HUES64 (cell line): Measurements from ENCODE around the gene KLHDC7B.
A peak's percentile ranks its signal among the peaks of the same experiment; 100 is the strongest.

Experiments
- H3K27ac ChIP-seq: 2 replicates; pipeline ENCODE4 v1.7.0; 2013; ENCODE audit warnings: low read depth, low read length, inconsistent platforms
- H3K27me3 ChIP-seq: 2 replicates; pipeline ENCODE4 v1.6.1; 2013; ENCODE audit warnings: mild to moderate bottlenecking, low read length; ENCODE audit not compliant: insufficient read depth
- H3K36me3 ChIP-seq: 2 replicates; pipeline ENCODE4 v1.6.1; 2013; ENCODE audit warnings: mild to moderate bottlenecking, low read length; ENCODE audit not compliant: insufficient read depth
- H3K4me1 ChIP-seq: 2 replicates; pipeline ENCODE4 v1.6.1; 2013; ENCODE audit warnings: mild to moderate bottlenecking, low read length, moderate library complexity; ENCODE audit not compliant: insufficient read depth
- H3K4me3 ChIP-seq: 2 replicates; pipeline ENCODE4 v1.5.1; 2013; ENCODE audit warnings: mild to moderate bottlenecking, low read length, moderate library complexity
- H3K9ac ChIP-seq: 2 replicates; pipeline ENCODE4 v1.6.1; 2013; ENCODE audit warnings: mild to moderate bottlenecking, low read depth, low read length
- H3K9me3 ChIP-seq: 2 replicates; pipeline ENCODE4 v1.6.1; 2013; ENCODE audit warnings: low read depth, low read length; ENCODE audit not compliant: insufficient read depth
- WGBS: fragments of 150-250, 120-280 bp; methylation state at CpG from one replicate; pipeline ENCODE4 v1.1.7; 2013; ENCODE audit warnings: missing lambda C conversion rate; 5-methylcytosine and 5-hydroxymethylcytosine counted together

The KLHDC7B gene

DNA sequence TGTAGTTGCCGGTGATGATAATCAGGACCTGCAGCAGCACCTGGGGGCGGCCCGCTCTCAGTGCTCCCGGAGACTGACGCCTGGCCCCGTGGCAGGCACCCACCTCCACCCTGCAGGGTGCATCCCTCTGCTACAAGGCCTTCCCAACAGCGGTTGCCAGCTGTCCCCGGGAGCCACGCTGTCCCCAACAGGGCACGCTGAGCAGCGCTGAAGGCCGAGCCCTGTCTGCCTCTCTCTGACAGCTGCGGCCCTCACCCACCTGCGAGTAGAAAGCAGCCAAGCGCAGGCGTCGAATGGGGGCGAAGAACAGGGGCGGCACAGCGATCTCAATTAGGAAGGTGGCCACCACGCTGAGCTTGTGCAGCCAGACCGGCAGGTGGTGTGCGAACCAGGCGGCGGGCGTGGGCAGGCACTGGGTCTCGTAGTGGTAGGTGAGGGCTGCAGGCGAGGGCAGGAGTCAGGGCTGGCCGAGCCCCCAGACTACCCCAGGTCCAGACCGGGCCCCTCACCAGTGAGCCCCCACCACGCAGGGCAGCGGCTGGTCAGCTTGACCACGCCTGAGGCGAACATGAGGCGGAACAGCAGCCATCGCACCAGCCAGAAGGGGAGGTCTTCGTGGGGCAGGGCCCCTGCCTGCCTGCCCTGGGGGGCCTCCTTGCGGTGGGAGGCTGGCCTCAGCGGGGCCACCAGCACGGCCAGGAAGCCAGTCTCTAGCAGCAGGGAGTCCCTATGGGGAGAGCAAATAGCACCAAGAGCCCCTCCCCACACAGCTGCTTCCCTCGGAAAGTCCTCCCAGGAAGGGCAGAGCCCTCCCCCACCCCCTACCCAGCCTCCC, 39.7 kb upstream of the KLHDC7B start:
- Histone ChIP-seq H3K27ac (no peak overlapping the region), H3K4me3 (no peak overlapping the region)
- 84% methylated on average over 41 of the region's 41 CpGs for WGBS

DNA sequence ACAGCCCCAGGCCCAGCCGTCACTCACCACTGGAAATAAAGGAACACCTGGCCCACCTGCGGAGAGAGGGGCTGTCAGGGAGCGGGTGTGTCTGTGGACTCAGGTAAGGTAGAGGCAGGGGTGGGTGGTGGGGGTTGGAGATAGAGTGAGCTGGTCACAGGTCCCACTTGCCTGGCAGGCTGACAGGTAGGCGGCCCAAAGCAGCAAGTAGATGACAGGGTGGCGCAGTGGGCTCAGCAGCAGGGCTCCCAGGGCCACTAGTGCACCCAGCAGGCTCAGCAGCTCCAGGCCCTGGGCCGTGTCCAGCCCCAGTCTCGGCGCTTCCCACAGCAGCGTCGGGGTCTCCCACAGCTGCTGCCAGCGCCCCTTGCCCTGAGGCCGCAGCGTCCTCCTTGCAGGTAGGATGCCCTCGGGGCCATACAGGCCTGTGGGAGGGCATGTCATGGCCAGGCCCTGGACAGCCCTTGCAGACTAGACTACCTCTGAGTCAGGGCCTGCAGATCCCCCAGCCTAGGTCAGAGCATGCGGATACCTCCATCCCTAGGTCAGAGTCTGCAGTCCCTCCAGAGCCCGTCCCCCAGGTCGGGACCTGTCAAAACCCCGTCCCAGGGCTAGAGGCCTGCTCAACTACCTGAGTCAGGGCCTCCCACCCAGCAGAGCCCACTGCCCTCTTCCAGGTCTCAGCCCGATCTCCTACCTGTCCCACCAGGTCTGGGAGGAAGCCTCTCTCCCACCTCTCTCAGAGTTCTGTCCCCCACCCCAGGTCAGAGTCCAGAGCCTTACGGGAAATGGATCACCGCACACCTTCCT, 38.9 kb upstream of the KLHDC7B start:
- 35% methylated on average over 21 of the region's 21 CpGs for WGBS
- H3K36me3 ChIP-seq, result peaks cover 11% of the 10 kb centered on the region
- peak overlapping the region; percentile 99 for H3K4me3 ChIP-seq

More for the DNA sequence above, 39.7 kb upstream of the KLHDC7B start:
- no peak overlapping the region for H3K9ac ChIP-seq
- H3K36me3 ChIP-seq, result peaks cover 11% of the 10 kb centered on the region
- no peaks in the 10 kb centered on the region for H3K27me3 ChIP-seq
- H3K9me3 ChIP-seq, result no peaks in the 10 kb centered on the region
- peaks cover 7% of the 10 kb centered on the region for H3K4me1 ChIP-seq

DNA sequence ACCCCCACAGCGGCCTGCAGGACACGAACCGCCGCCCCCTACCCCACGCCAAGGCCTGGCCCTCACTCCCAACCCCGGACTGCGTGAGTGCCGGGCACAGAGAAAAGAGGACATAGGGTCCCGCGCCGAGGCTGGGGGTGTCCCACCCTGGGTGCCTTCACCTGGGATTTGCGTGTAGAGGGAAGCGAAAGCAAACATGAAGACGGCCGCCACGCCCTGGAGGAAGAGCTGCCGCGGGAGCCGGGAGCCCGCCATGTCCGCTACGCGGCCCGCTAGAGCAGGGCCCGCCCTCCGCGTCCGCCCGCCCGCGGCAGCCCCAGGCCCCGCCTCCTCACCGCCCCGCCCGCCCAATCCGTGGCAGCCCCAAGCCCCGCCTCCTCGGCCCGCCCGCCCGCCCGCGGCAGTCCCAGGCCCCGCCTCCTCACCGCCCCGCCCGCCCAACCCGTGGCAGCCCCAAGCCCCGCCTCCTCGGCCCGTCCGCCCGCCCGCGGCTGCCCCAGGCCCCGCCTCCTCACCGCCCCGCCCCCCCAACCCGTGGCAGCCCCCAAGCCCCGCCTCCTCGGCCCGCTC, 38.2 kb upstream of the KLHDC7B start, which contains the start of gene LMF2:
Gene LMF2 (minus strand): TSS at position 282 of the 570 bp plus-strand sequence. CDS start 27 bp downstream, at position 255.
- WGBS, result under 1% methylated on average over 32 of the region's 62 CpGs
- no peaks in the 10 kb centered on the region for H3K27me3 ChIP-seq
- peak within 1 kb of the TSS; percentile 99 for H3K4me3 ChIP-seq
- H3K9me3 ChIP-seq, result no peaks in the 10 kb centered on the region
- H3K27ac ChIP-seq, result peak within 1 kb of the TSS; percentile 97
- peaks cover 16% of the 10 kb centered on the region for H3K36me3 ChIP-seq
- peaks cover 7% of the 10 kb centered on the region for H3K4me1 ChIP-seq
- peak within 1 kb of the TSS; percentile 96 for H3K9ac ChIP-seq

More for the DNA sequence above, 38.9 kb upstream of the KLHDC7B start:
- no peaks in the 10 kb centered on the region for H3K27me3 ChIP-seq
- peaks cover 7% of the 10 kb centered on the region for H3K4me1 ChIP-seq
- peak overlapping the region; percentile 86 for H3K9ac ChIP-seq
- no peak overlapping the region; the same call in 1 of the 2 replicates for H3K27ac ChIP-seq
- H3K9me3 ChIP-seq, result no peaks in the 10 kb centered on the region

DNA sequence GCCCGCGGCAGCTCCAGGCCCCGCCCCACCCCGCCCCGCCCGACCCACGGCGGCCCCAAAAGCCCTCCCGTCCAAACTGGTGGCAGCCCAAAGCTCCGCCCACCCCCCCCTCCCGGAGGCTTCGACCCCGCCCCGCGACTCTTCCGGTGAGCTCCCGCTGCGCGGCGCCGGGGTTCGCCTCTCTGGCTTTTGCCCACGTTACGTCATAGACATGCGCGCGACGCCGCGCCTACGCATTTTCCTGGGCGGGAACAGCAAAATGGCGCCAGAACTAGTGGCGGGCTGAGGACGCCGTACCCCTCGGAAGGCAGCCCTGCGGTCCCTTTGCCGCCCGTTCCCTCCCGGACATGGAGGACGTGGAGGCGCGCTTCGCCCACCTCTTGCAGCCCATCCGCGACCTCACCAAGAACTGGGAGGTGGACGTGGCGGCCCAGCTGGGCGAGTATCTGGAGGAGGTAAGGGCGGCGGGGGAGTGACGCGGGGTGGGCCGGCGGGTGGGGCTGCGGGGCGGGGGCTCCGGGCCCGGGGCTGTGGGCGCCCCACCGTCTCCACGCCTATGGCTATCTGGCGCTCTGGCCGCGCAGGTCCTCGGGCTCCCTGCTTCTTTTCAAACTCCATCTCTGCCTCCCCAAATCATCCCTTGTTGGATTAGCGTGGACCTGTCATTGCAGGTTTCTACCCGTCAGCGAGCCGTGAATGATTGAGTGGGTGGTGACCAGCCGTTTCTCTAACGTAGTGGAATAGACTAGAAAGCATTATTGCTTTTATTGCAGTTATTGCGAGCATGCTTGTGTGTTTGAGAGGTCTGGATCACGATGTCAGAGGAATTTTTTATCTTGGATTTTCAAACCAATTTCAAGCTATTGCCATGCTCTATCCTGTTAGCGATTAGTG, 37.5 kb upstream of the KLHDC7B start, which contains the start of gene NCAPH2:
Gene NCAPH2 (plus strand): TSS at position 234 of the 894 bp plus-strand sequence. CDS start 114 bp downstream, at position 348.
- Histone ChIP-seq H3K4me3 (peak within 1 kb of the TSS; percentile 99), H3K27me3 (no peaks in the 10 kb centered on the region), H3K9me3 (no peaks in the 10 kb centered on the region), H3K27ac (peak within 1 kb of the TSS; percentile 97), H3K36me3 (peaks cover 21% of the 10 kb centered on the region), H3K4me1 (peaks cover 7% of the 10 kb centered on the region), H3K9ac (peak within 1 kb of the TSS; percentile 96)
- WGBS, result under 1% methylated on average over 66 of the region's 76 CpGs

DNA sequence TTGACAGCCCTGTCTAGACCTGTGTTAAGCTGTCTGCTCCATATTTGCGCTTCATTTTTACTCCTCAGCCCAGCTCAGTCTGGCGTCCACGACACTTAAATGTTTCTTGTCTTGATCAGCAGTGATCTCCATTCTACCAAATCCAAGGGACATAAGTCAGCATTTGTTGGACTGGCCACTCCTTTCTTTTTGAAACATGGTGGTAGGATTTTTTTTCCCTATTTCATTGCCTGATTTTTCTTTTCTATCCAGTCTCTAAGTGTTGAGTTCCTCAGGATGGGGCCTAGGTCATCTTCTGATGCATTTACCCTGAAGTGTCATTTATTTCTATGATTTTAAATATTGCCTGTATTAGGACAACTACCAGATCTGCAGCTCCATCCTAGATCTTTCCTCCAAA, 36.8 kb upstream of the KLHDC7B start:
- H3K9ac ChIP-seq, result peak overlapping the region; percentile 96
- H3K4me1 ChIP-seq, result peaks cover 7% of the 10 kb centered on the region
- peak overlapping the region; percentile 69 for H3K4me3 ChIP-seq
- WGBS, result 59% methylated on average over 3 of the region's 3 CpGs
- peaks cover 21% of the 10 kb centered on the region for H3K36me3 ChIP-seq
- no peak overlapping the region for H3K27ac ChIP-seq
- no peaks in the 10 kb centered on the region for H3K9me3 ChIP-seq
- no peaks in the 10 kb centered on the region for H3K27me3 ChIP-seq

DNA sequence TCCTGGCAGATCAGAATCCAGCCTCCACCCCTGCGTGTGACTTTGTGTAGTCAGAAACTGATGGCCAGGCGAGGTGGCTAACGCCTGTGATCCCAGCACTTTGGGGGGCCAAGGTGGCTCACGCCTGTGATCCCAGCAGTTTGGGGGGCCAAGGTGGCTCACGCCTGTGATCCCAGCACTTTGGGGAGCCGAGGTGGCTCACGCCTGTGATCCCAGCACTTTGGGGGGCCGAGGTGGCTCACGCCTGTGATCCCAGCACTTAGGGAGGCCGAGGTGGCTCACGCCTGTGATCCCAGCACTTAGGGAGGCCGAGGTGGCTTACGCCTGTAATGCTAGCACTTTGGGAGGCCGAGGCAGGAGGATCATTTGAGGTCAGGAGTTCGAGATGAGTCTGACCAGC, 32.5 kb upstream of the KLHDC7B start:
- WGBS, result 94% methylated on average over 15 of the region's 15 CpGs
- H3K9ac ChIP-seq, result no peak overlapping the region
- no peaks in the 10 kb centered on the region for H3K27me3 ChIP-seq
- H3K4me1 ChIP-seq, result peaks cover 7% of the 10 kb centered on the region; the same call in 1 of the 2 replicates
- H3K9me3 ChIP-seq, result no peaks in the 10 kb centered on the region
- H3K36me3 ChIP-seq, result peaks cover 30% of the 10 kb centered on the region
- no peak overlapping the region for H3K27ac ChIP-seq
- H3K4me3 ChIP-seq, result no peak overlapping the region

DNA sequence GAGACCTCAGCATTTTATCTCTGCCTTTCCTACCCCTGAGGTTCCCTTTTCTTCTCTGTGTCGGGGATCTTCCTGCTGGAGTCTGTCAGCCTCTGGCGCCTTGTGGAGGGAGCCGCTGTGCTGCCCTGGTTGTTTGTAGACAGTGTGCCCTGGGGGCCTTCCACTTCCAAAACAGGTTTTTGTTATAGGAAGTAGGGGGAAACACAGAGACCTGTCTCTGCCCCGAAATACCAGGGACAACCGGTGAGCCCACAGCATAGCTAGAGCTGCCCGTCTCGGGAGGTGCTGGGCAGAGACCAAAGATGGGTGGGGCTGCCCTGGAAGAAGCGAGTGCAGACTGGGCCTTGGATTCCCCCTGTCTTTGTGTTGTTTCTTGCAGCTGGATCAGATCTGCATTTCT, 29.6 kb upstream of the KLHDC7B start:
- Histone ChIP-seq H3K27ac (no peak overlapping the region), H3K36me3 (peaks cover 47% of the 10 kb centered on the region), H3K9me3 (no peaks in the 10 kb centered on the region), H3K9ac (no peak overlapping the region), H3K4me1 (no peaks in the 10 kb centered on the region), H3K4me3 (no peak overlapping the region), H3K27me3 (no peaks in the 10 kb centered on the region)
- 95% methylated on average over 8 of the region's 8 CpGs for WGBS

DNA sequence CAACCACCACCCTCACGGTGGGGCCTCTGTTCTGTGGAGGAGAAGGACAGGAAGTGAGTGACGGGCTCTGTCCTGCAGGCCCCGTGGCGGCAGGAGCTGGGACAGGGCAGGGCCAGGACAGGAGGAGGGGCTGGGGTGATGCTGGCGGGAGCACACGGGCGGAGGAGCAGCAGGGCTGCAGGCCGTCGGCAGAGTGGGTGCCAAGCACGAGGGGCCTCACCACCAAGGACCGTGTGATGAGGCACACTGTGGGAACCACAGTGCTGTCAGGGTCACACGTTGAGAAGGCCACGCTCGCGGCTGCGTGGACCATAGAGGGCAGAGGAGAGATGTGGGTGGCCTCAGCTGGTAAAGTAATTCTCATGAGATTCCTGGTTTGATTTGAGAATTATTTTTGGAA, 28.8 kb upstream of the KLHDC7B start:
- H3K36me3 ChIP-seq, result peaks cover 53% of the 10 kb centered on the region
- H3K9ac ChIP-seq, result no peak overlapping the region; the same call in 1 of the 2 replicates
- WGBS, result 92% methylated on average over 16 of the region's 16 CpGs
- no peaks in the 10 kb centered on the region for H3K9me3 ChIP-seq
- no peaks in the 10 kb centered on the region for H3K27me3 ChIP-seq
- H3K4me1 ChIP-seq, result no peaks in the 10 kb centered on the region
- H3K27ac ChIP-seq, result no peak overlapping the region
- no peak overlapping the region for H3K4me3 ChIP-seq

DNA sequence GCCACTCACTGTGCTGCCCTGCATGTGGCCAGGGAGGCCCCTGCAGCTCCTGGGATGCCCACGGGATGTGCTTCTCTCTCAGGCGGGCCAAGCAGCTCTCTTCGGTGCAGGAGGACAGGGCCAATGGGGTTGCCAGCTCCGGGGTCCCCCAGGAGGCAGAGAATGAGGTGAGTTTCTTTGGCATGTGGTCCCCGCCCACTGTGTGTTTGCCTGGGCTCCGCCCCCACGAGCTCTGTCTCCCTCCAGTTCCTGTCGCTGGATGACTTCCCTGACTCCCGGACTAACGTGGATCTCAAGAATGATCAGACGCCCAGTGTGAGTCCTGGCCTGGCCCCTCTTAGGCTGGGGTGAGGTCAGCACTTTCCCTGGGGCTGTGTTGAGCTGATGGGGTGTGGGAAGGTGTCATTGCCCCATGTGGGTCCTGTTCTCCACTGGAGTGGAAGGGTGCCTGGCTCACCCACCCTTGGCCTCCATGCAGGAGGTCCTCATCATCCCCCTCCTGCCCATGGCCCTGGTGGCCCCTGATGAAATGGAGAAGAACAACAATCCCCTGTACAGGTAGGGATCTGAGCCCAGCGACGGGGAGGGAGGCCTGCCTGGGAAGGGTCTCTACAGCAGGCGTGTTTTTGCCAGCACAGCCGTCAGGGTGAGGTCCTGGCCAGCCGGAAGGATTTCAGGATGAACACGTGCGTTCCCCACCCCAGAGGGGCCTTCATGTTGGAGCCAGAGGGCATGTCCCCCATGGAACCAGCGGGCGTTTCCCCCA, 28.0 kb upstream of the KLHDC7B start:
- Histone ChIP-seq H3K4me3 (no peak overlapping the region), H3K9me3 (no peaks in the 10 kb centered on the region), H3K27ac (no peak overlapping the region), H3K4me1 (no peaks in the 10 kb centered on the region), H3K36me3 (peaks cover 53% of the 10 kb centered on the region), H3K27me3 (no peaks in the 10 kb centered on the region), H3K9ac (no peak overlapping the region)
- WGBS, result 93% methylated on average over 20 of the region's 20 CpGs

DNA sequence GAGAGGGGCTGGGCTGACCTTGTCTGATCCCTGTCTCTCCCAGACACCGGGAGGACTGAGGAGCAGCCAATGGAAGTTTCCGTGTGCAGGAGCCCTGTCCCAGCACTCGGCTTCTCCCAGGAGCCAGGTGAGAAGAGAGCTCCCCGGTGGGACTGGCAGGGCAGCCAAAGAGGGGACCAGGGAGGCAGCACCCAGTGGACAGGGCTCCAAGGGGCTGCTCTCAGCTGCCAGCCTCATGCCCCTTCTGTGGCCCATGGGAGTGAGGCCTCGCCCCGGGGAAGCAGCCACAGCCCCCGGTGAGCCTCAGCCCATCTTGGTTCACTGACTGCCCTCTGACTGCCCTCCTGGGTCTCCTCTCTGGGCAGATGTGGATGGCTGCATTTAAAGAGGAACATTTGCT, 27.1 kb upstream of the KLHDC7B start:
- no peak overlapping the region for H3K9ac ChIP-seq
- 96% methylated on average over 7 of the region's 7 CpGs for WGBS
- no peaks in the 10 kb centered on the region for H3K27me3 ChIP-seq

More for the DNA sequence above, 27.1 kb upstream of the KLHDC7B start:
- Histone ChIP-seq H3K27ac (no peak overlapping the region), H3K4me1 (no peaks in the 10 kb centered on the region), H3K9me3 (no peaks in the 10 kb centered on the region), H3K36me3 (peaks cover 59% of the 10 kb centered on the region), H3K4me3 (no peak overlapping the region)
